ENCODE data around the gene DDX54. TPM values are rescaled to one million over a fixed set of nuclear protein-coding genes. Genes with fewer than 3 reads are reported as not detected.

DDX54 gene
- total RNA-seq, 2 experiments from 2014 or later: 70.1 to 74.2 TPM

Small RNAs within 50 kb of the gene (microRNA-seq; reads per million reads assigned to microRNA genes)
- not detected for gene MIR7106

Other genes starting within 250 kb of the DDX54 start
- 100 to 1,000 TPM; 221 to 222 TPM for gene OAS3, start 247.0 kb downstream of the DDX54 start, total RNA-seq
- 100 to 1,000 TPM; 244 to 245 TPM for gene OAS2, start 207.0 kb downstream of the DDX54 start, total RNA-seq
- under 1 TPM; 0.55 to 0.57 TPM for gene DTX1, start 128.7 kb downstream of the DDX54 start, total RNA-seq
- 1 to 10 TPM; 1.0 to 2.3 TPM for gene RASAL1, start 49.7 kb downstream of the DDX54 start, total RNA-seq
- gene CFAP73, start 35.8 kb downstream of the DDX54 start, total RNA-seq: under 1 TPM; 0.55 to 0.65 TPM
- gene RITA1, start 243 bp upstream of the DDX54 start, total RNA-seq: 10 to 100 TPM; 18.5 to 21.5 TPM
- gene TPCN1, start 36.0 kb upstream of the DDX54 start, total RNA-seq: 10 to 100 TPM; 29.9 to 32.0 TPM
- gene SLC8B1, start 149.6 kb upstream of the DDX54 start, total RNA-seq: 10 to 100 TPM; 42.1 to 42.4 TPM
- 10 to 100 TPM; 12.8 to 13.6 TPM for gene PLBD2, start 173.1 kb upstream of the DDX54 start, total RNA-seq
- under 1 TPM; 0.36 to 0.60 TPM for gene SDS, start 218.4 kb upstream of the DDX54 start, total RNA-seq
- 1 to 10 TPM in 1 of 2 experiments, under 1 TPM in 1; 0.85 to 1.2 TPM for gene SDSL, start 236.9 kb upstream of the DDX54 start, total RNA-seq